Fibroblast of villous mesenchyme (primary cell): Measurements from ENCODE around the gene ANKS1B. TPM values are rescaled to one million over a fixed set of nuclear protein-coding genes. Genes with fewer than 3 reads are reported as not detected.

Experiments
- DNase-seq: peaks from one replicate; pipeline ENCODE4 v3.0.0-alpha.2; 2010; ENCODE audit warnings: low read depth
- H3K4me3 ChIP-seq: 2 replicates; pipeline ENCODE4 v1.5.1; 2011; ENCODE audit warnings: low read depth, mild to moderate bottlenecking, low read length
- CTCF ChIP-seq: IDR thresholded peaks from 2 replicates; pipeline ENCODE4 v1.5.1; 2012; ENCODE audit warnings: low read depth, mild to moderate bottlenecking, low read length; ENCODE audit not compliant: insufficient read depth
- total RNA-seq: library from RNA; depleted of rRNA; stranded (reverse); fragments of >200 nt; gene quantifications from 2 replicates; pipeline ENCODE4 v1.2.3, GENCODE V29; 2012

ANKS1B gene
- total RNA-seq, 1 donor = 0.86 TPM

GRCh38 chr12:98709022-98709421, 1275.7 kb downstream of the ANKS1B start:
- DNase-seq = no peak
- TF ChIP-seq CTCF = no peak

GRCh38 chr12:98701166-98701565, 1283.6 kb downstream of the ANKS1B start:
- no peak for TF ChIP-seq CTCF
- no peak for DNase-seq
- no peak overlapping the region for H3K4me3 ChIP-seq

More at GRCh38 chr12:98709022-98709421, 1275.7 kb downstream of the ANKS1B start:
- no peak overlapping the region for H3K4me3 ChIP-seq

- DNase-seq = peak; percentile 44
- TF ChIP-seq CTCF = no peak
- H3K4me3 ChIP-seq = no peak overlapping the region
These were observed 1285.2 kb downstream of the ANKS1B start for GRCh38 chr12:98699586-98699985.

- peak; percentile 54 for TF ChIP-seq CTCF
- peak; percentile 48 for DNase-seq
- H3K4me3 ChIP-seq = no peak overlapping the region
These were observed 1285.9 kb downstream of the ANKS1B start for GRCh38 chr12:98698603-98699463.

- TF ChIP-seq CTCF = no peak
- no peak for DNase-seq
- no peak overlapping the region for H3K4me3 ChIP-seq
These were observed 1287.5 kb downstream of the ANKS1B start for GRCh38 chr12:98697209-98697608.

- no peak for TF ChIP-seq CTCF
- peak; percentile 54 for DNase-seq
These were observed 1288.6 kb downstream of the ANKS1B start for GRCh38 chr12:98696036-98696646.

GRCh38 chr12:98691351-98691750, 1293.4 kb downstream of the ANKS1B start:
- no peak for TF ChIP-seq CTCF
- DNase-seq = no peak
- no peak overlapping the region for H3K4me3 ChIP-seq

More at GRCh38 chr12:98696036-98696646, 1288.6 kb downstream of the ANKS1B start:
- no peak overlapping the region for H3K4me3 ChIP-seq
